NB4 (cell line): ENCODE measurements around the gene RAET1G.
"Not testable (repeated sequence)": the region's sequence is repeated elsewhere in the genome, so short reads cannot be mapped to it uniquely, and the experiment has no call there.

Source experiments
- DNase-seq: peaks from one replicate; pipeline ENCODE4 v3.0.0; 2010; ENCODE audit warnings: low read depth
- H3K4me3 ChIP-seq: one replicate; pipeline ENCODE4 v1.5.1; 2011; ENCODE audit warnings: mild to moderate bottlenecking, low read depth, low read length, moderate library complexity
- MYC ChIP-seq: IDR thresholded peaks from 2 replicates; pipeline ENCODE4 v1.6.1; 2011; ENCODE audit warnings: low read depth, low read length
- POLR2A ChIP-seq: IDR thresholded peaks from 2 replicates; pipeline ENCODE4 v1.6.1; 2011; ENCODE audit warnings: mild to moderate bottlenecking; ENCODE audit not compliant: insufficient read length; ENCODE audit errors: extremely low read depth
- TF ChIP-seq, protein P1 (sequence below): IDR thresholded peaks from one replicate; pipeline ENCODE4 v1.5.1; 2012; ENCODE audit warnings: low read depth, low read length
- TF ChIP-seq, protein P2 (sequence below): IDR thresholded peaks from 2 replicates; pipeline ENCODE4 v1.6.1; 2011; ENCODE audit warnings: low read depth, low read length

Gene RAET1G, protein sequence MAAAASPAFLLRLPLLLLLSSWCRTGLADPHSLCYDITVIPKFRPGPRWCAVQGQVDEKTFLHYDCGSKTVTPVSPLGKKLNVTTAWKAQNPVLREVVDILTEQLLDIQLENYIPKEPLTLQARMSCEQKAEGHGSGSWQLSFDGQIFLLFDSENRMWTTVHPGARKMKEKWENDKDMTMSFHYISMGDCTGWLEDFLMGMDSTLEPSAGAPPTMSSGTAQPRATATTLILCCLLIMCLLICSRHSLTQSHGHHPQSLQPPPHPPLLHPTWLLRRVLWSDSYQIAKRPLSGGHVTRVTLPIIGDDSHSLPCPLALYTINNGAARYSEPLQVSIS

DNA sequence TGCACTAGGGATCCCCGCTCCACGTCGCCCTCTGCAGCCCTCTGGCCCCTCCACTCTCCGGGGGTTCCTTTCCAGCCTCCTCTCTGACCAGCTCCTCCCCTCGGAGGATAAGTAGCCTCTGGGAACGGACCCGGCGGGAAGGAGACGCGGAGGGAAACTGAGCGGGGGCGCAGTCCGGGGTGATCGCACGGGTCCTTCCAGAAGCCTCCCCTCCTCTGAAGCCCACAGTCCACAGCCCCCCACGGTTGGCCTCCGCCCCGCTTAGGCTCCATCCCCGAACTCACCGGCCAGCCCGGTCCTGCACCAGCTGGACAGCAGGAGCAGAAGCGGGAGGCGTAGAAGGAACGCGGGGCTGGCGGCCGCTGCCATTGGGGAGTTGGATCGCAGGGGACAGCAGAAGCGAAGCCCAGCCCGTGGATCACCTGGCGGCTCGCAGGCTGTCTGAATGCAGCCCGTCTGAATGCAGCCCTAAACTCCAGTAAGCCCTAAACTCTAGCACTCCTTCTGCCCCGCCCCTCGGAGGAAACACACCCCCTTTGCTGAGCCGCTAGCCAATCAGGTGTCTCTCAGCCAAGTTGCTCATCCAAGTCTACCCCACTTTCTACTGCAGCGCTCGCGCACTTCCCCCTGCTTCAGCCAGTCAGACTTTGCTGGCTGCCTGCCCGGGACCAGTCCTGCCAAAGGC, at the start of gene RAET1G:
Gene RAET1G (minus strand): TSS at position 480 of the 685 bp plus-strand sequence. CDS start 111 bp downstream, at position 369.
- no peak within 1 kb of the TSS for H3K4me3 ChIP-seq
- TF ChIP-seq, protein P1, sequence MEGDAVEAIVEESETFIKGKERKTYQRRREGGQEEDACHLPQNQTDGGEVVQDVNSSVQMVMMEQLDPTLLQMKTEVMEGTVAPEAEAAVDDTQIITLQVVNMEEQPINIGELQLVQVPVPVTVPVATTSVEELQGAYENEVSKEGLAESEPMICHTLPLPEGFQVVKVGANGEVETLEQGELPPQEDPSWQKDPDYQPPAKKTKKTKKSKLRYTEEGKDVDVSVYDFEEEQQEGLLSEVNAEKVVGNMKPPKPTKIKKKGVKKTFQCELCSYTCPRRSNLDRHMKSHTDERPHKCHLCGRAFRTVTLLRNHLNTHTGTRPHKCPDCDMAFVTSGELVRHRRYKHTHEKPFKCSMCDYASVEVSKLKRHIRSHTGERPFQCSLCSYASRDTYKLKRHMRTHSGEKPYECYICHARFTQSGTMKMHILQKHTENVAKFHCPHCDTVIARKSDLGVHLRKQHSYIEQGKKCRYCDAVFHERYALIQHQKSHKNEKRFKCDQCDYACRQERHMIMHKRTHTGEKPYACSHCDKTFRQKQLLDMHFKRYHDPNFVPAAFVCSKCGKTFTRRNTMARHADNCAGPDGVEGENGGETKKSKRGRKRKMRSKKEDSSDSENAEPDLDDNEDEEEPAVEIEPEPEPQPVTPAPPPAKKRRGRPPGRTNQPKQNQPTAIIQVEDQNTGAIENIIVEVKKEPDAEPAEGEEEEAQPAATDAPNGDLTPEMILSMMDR: no peak
- TF ChIP-seq, protein P2, sequence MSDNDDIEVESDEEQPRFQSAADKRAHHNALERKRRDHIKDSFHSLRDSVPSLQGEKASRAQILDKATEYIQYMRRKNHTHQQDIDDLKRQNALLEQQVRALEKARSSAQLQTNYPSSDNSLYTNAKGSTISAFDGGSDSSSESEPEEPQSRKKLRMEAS: no peak
- no peak for TF ChIP-seq POLR2A
- TF ChIP-seq MYC: no peak
- DNase-seq: peak; percentile 85

DNA sequence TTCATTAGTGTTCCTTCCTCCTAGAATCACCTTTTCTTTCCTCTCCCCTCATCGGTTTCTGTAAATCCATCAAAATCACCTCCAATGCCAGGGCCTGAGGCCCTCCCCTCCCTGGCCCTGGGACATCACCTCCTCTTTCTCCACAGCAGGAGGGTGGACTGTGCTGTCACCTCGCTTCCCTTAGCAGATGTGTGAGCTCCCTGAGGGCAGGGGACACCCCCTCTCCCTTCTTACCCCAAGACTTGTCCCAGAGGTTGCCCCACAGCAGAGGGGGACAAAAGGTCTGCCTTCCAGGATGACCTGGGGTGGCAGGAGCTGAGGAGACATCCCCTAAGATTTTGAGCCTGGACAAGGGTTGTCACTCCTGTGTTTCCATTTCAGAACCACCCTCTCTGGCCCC, 46.7 kb upstream of the RAET1G start:
- TF ChIP-seq, protein P1: no peak
- no peak for TF ChIP-seq POLR2A
- TF ChIP-seq, protein P2: no peak
- TF ChIP-seq MYC: no peak
- DNase-seq: no peak
- H3K4me3 ChIP-seq: no peak overlapping the region

DNA sequence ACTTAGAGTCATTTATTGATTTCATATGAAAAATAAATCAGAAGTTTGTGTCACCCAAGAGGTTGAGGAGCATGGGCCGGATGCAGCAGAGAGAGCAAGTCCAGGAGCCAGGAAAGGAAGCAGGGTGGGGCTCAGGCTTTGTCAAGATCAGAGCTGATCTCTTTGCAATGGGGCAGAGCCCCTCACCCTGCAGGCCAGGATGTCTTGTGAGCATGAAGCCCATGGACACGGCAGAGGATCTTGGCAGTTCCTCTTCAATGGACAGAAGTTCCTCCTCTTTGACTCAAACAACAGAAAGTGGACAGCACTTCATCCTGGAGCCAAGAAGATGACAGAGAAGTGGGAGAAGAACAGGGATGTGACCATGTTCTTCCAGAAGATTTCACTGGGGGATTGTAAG, 46.0 kb upstream of the RAET1G start:
- not testable (repeated sequence) for DNase-seq, H3K4me3 ChIP-seq

DNA sequence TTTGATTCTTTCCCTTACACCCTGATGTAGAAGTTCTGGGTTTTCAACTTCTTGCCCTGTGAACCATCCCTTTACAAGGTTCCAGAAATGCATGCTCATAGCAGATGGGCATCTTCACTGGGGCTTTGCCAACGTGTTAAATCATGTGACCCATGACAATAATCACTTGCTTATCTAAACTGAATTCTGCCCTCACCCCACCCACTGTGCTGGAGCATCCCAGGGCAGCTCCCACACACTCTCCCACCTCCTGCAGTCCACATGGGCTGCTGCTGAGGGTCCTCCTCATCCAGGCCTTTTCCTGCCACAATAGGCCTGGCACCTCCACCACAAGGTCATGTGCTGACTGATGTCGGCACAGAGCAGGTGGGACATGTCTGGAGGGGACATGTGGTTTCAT, 45.1 kb upstream of the RAET1G start:
- not testable (repeated sequence) for H3K4me3 ChIP-seq, DNase-seq

DNA sequence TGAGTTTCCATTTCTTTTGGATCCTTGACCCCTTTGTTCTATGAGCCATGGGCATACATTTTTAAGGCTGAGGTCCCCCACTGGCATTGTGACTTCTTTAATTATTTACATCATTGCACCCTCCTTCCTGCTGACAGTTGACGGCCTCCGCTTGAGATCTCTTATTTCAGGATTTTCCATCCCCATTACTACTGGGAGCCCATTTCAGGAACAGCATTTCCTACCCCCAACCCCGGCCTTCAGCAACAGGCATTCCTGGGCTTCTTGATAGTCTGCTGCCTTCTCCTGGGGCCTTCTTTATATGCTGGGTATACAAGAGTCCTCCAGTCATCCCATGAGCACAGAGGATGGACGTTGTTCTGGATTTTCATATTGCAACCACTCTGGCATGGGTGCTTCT, 44.7 kb upstream of the RAET1G start:
- TF ChIP-seq, protein P2: no peak
- TF ChIP-seq MYC (no peak), POLR2A (no peak)
- TF ChIP-seq, protein P1: no peak
- no peak for DNase-seq
- no peak overlapping the region for H3K4me3 ChIP-seq

DNA sequence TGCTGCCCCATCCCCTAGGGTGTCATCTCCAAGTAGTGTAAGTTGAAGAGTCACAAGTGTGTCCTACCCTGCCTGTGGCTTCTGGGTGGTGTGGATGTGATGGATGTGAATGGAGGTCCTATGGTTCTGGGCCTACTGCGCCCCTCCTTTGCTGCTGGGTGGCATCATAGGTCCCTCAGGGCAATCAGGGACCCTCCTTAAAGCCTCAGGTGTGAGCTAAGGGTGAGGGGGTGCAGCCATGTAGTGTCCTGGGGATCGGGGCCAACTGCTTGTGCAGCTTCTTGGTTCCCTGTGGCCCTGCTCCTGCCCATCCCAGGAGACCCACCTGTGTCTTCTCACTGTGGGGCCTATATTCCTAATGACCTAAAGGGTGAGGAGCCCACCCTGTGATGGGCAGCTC, 43.4 kb upstream of the RAET1G start:
- H3K4me3 ChIP-seq, DNase-seq: not testable (repeated sequence)

DNA sequence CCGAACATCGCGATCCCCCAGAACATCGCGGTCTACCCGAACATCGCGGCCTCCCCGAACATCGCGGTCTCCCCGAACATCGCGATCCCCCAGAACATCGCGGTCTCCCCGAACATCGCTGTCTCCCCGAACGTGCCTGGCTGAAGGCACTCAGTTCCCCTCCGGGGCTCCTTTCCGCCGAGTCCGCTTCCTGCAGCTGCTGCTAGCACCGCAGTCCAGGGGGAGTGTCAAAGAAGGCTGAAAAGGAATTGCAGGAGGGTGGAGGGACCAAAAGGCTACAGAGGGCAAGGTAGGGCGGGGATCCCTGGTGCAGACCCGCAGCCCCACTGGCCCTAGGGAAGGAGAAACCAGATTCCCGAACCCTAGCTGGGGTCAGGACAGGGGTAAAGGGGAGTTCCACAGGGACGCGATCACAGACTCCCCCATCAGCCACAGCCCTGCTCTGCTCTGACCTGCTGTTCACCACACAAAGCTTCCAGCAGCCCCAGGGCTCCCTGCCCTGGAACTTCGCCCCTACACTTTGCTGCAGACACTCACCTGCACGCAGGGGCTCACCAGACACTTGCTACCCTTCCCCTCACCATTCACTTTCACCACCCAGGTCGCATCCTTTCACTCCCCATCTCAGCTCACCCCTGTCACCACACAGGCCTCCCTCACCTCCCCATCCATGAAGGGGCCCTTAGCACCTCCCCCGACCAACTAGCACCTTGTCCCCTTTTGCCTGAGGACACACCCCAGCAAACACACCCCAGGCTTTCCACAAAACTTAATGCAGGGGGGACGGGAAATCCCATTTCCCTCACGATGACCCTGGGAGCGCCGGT, 42.5 kb upstream of the RAET1G start:
- H3K4me3 ChIP-seq: no peak overlapping the region
- DNase-seq: no peak
- TF ChIP-seq MYC (no peak), POLR2A (no peak)
- TF ChIP-seq, protein P1: no peak
- TF ChIP-seq, protein P2: no peak
